Adrenal gland (tissue), 12 donors: ENCODE measurements around the gene WSCD2. TPM values are rescaled to one million over a fixed set of nuclear protein-coding genes. Genes with fewer than 3 reads are reported as not detected.

Source experiments
- DNase-seq, 7 donors: peaks; one replicate each; pipeline ENCODE4 v3.0.0-alpha.2; 2019 to 2020
- H3K27ac ChIP-seq, 5 donors: fragments of 200-600 bp; sonication (generic) in 4 of 5; 1 replicate in 3 of 5; 2 replicates in 2 of 5; pipeline versions ENCODE4 v1.5.1 to v1.8.0; 2016 to 2020; ENCODE audit warnings: mild to moderate bottlenecking in 1 of 5
- H3K27me3 ChIP-seq: fragments of 200-600 bp; 2 replicates; pipeline ENCODE4 v1.8.0; 2021
- H3K36me3 ChIP-seq, 2 donors: fragments of 200-600 bp; replicated peaks in 1 of 2; 1 replicate in 1 of 2; 2 replicates in 1 of 2; pipeline versions ENCODE4 v1.5.1 to v1.8.0; 2018 to 2022
- H3K4me1 ChIP-seq, 2 donors: fragments of 200-600 bp; replicated peaks in 1 of 2; 1 replicate in 1 of 2; 2 replicates in 1 of 2; pipeline versions ENCODE4 v1.5.1 to v1.8.0; 2018 to 2021
- H3K4me3 ChIP-seq, 4 donors: fragments of 200-600 bp; sonication (generic) in 3 of 4; one replicate each; pipeline ENCODE4 v1.5.1; 2016 to 2018
- H3K9me3 ChIP-seq, 3 donors: fragments of 200-600 bp; sonication (generic) in 1 of 3; replicated peaks in 1 of 3; 1 replicate in 2 of 3; 2 replicates in 1 of 3; pipeline versions ENCODE4 v1.5.1 to v1.8.0; 2016 to 2021
- POLR2A ChIP-seq, 2 donors: fragments of 450-650 bp; IDR thresholded peaks; one replicate each; pipeline ENCODE4 v1.6.1; 2017; ENCODE audit warnings: antibody characterized with exemption in 2 of 2, mild to moderate bottlenecking in 2 of 2, moderate library complexity in 1 of 2
- WGBS, 4 donors: extraction: QIAGEN DNeasy Blood & Tissue Kit in 2 of 4; methylation state at CpG; one replicate each; pipeline versions ENCODE4 v1.1.5 to v1.1.7; 2013 to 2017; 5-methylcytosine and 5-hydroxymethylcytosine counted together
- intact Hi-C, 2 donors: fragments of 100-400 bp; cut with DNase I; formaldehyde crosslinking; loops; one replicate each; pipeline versions ENCODE4 v1.14.1 to v1.15.0; 2022 to 2023
- polyA plus RNA-seq, 3 donors: library from polyadenylated mRNA; stranded (reverse); fragments of 200-250 nt in 2 of 3; fragments of 350-450 nt in 1 of 3; fragmentation: Illumina TruSeq in 1 of 3; extraction: RNeasy Lipid Tissue Mini Kit (QIAGEN cat#74804) in 1 of 3; gene quantifications; one replicate each; pipeline ENCODE4 v1.2.3, GENCODE V29; 2013 to 2014
- total RNA-seq, 9 donors: library from RNA; depleted of rRNA in 4 of 9; stranded (reverse); fragments of >200 nt in 4 of 9; fragments of 120-200 nt in 1 of 9; fragmentation: NEBNext Ultra II Directional in 1 of 9; extraction: Animal tissue kit (Norgen Biotek cat#: 25700) in 1 of 9; gene quantifications; one replicate each; pipeline versions ENCODE4 v1.1.0 to v1.2.4, GENCODE V29; 2013 to 2023
- TF ChIP-seq, protein P1 (sequence below), 6 experiments: fragments of 450-650 bp in 4 of 6; fragments of 200-600 bp in 2 of 6; sonication (generic) in 1 of 6; IDR thresholded peaks; 1 replicate in 5 of 6; 2 replicates in 1 of 6; pipeline versions ENCODE4 v1.5.1 to v1.8.0; 2016 to 2021; ENCODE audit warnings: antibody characterized with exemption in 6 of 6, mild to moderate bottlenecking in 2 of 6, moderate library complexity in 1 of 6
- donor health status: healthy with polysubstance abuse.
- donor health status: Bipolar disorder and iron deficiency.
- donor health status: DM: yes; HTN: yes; CAD: no.
- donor health status: DM: no; HTN: no; CAD: no.
- donor health status: DM: no; HTN: no; CAD: no.
- donor health status: DM: yes; HTN: yes; CAD: no.

The WSCD2 gene
- total and polyA plus RNA-seq, 12 donors = 0.18 to 2.9 (median 0.69) TPM

DNA sequence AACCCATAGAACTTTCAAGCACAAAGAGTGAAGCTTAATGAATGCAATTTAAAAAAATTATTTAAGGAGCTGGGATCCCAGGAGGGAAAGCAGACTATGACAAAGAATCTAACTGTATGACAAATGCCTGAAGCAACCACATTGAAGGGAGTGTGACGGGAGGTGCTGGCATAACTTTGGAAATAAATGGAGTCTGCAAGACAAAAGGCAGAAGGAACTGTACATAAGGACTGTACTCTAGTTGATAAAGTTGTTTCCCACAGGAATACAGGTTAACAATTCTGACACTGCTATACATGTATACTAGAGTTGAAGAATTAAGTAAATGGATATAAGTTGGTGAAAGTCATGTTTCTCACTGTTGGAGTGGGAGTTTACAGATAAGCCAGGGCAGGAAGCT lies 41.2 kb upstream of the WSCD2 start:
- no peaks in the 10 kb centered on the region for H3K9me3 ChIP-seq
- TF ChIP-seq, protein P1, sequence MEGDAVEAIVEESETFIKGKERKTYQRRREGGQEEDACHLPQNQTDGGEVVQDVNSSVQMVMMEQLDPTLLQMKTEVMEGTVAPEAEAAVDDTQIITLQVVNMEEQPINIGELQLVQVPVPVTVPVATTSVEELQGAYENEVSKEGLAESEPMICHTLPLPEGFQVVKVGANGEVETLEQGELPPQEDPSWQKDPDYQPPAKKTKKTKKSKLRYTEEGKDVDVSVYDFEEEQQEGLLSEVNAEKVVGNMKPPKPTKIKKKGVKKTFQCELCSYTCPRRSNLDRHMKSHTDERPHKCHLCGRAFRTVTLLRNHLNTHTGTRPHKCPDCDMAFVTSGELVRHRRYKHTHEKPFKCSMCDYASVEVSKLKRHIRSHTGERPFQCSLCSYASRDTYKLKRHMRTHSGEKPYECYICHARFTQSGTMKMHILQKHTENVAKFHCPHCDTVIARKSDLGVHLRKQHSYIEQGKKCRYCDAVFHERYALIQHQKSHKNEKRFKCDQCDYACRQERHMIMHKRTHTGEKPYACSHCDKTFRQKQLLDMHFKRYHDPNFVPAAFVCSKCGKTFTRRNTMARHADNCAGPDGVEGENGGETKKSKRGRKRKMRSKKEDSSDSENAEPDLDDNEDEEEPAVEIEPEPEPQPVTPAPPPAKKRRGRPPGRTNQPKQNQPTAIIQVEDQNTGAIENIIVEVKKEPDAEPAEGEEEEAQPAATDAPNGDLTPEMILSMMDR (IDR thresholded peaks at IDR 0.05) = no peak
- TF ChIP-seq POLR2A (IDR thresholded peaks at IDR 0.05) = no peak
- H3K4me1 ChIP-seq = no peaks in the 10 kb centered on the region
- DNase-seq = no peak
- intact Hi-C loops = no loop called here
- WGBS, 4 donors = 80 to 90% (median 84%) methylated on average over 1 of the region's 1 CpG
- H3K4me3 ChIP-seq = no peak overlapping the region
- H3K27me3 ChIP-seq = no peaks in the 10 kb centered on the region
- H3K27ac ChIP-seq = no peak overlapping the region
- H3K36me3 ChIP-seq = no peaks in the 10 kb centered on the region

DNA sequence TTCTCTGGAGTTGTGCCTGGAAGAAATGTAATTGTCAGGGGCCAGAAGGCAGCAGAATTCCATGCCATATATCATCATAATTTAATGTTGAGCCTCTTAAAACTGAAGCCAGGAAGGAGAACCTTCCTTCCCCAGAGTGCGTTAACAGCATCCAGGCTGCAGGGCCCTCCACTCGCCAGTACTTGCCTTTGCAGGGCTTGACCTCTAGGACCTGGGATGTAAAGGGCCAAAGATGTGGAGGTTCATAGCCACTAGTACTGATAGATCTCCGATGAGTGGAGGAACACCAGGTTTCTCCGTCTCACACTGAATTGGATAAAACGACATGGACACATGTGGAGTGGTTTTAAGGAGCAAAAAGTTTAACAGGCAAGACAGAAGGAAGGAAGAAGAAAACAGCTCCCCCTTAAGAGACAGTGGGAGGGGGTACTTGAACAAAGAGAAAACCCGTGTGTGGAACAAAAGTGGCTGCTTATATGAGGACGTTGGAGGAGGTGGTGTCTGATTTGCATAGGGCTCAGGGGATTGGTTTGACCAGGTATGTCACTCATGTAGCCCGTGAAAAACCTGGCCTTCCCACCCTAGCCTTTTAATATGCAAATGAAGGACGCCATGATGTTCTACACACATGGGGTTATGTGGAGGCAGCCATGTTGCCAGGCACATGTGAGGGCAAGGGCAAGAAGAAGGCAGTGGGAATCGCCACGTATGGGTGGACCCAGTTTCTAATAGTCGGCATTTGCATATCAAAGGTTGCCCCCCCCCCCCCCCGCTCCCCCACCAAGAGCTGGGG lies 38.8 kb upstream of the WSCD2 start:
- Histone ChIP-seq H3K27ac (no peak overlapping the region), H3K36me3 (no peaks in the 10 kb centered on the region), H3K4me1 (no peaks in the 10 kb centered on the region), H3K4me3 (no peak overlapping the region), H3K9me3 (no peaks in the 10 kb centered on the region), H3K27me3 (peaks cover 5% of the 10 kb centered on the region)
- intact Hi-C loops = no loop called here
- 53 to 68% (median 64%) methylated on average over 13 of the region's 13 CpGs for WGBS, 4 donors
- DNase-seq = no peak
- TF ChIP-seq, protein P1 (IDR thresholded peaks at IDR 0.05) = no peak
- TF ChIP-seq POLR2A (IDR thresholded peaks at IDR 0.05) = no peak

- Histone ChIP-seq H3K36me3 (no peaks in the 10 kb centered on the region), H3K27ac (no peak overlapping the region), H3K4me3 (no peak overlapping the region), H3K9me3 (no peaks in the 10 kb centered on the region), H3K27me3 (peaks cover 5% of the 10 kb centered on the region), H3K4me1 (no peaks in the 10 kb centered on the region)
- DNase-seq = no peak
- TF ChIP-seq, protein P1 (IDR thresholded peaks at IDR 0.05) = no peak
- no peak for TF ChIP-seq POLR2A (IDR thresholded peaks at IDR 0.05)
- 65 to 70% (median 68%) methylated on average over 10 of the region's 10 CpGs for WGBS, 4 donors
- intact Hi-C loops = no loop called here
These were observed 38.0 kb upstream of the WSCD2 start for GRCh38 chr12:108090932-108091678.

GRCh38 chr12:108091679-108092051 lies 37.4 kb upstream of the WSCD2 start:
- no peak for DNase-seq
- 47 to 69% (median 65%) methylated on average over 1 to 4 of the region's 4 CpGs for WGBS, 4 donors
- intact Hi-C loops = no loop called here

More at GRCh38 chr12:108091679-108092051, 37.4 kb upstream of the WSCD2 start:
- H3K4me1 ChIP-seq = no peaks in the 10 kb centered on the region
- no peak overlapping the region for H3K4me3 ChIP-seq
- no peak overlapping the region for H3K27ac ChIP-seq
- H3K9me3 ChIP-seq = no peaks in the 10 kb centered on the region
- TF ChIP-seq, protein P1 (IDR thresholded peaks at IDR 0.05) = no peak
- no peak for TF ChIP-seq POLR2A (IDR thresholded peaks at IDR 0.05)
- H3K36me3 ChIP-seq = no peaks in the 10 kb centered on the region
- H3K27me3 ChIP-seq = peaks cover 5% of the 10 kb centered on the region
